PC-9 (cell line): Measurements from ENCODE around the gene ELOA2.
"Not testable (repeated sequence)": the region's sequence is repeated elsewhere in the genome, so short reads cannot be mapped to it uniquely, and the experiment has no call there.

Experiments
- EZH2 ChIP-seq: fragments of 200-600 bp; sonication (generic); IDR thresholded peaks from 2 replicates; pipeline ENCODE4 v1.8.0; 2017; ENCODE audit warnings: antibody characterized with exemption, low read depth
- TF ChIP-seq, protein P1 (sequence below): fragments of 200-600 bp; sonication (generic); conservative IDR thresholded peaks from 2 replicates; pipeline ENCODE4 v1.6.1; 2017; ENCODE audit warnings: mixed run types, antibody characterized with exemption, mild to moderate bottlenecking, moderate library complexity

DNA sequence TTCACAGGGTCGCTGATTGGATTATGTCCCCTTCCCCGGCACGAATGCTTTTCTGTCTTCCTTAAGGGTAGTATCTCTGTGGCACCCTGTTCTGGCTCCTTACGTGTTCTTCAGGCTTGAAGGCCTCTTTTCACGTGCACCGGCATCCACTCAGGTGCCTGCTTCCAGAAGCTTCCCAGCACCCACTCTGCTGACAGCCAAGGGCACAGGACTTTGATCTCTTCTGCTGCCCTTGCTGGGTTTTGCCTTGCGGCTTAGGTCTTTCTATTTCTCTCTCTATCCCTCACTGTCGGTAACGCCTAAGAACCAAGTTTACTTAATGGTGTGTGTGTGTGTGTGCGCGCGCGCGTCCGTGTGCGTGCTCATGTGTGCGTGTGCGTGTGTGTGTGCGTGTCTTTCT is 14.7 kb downstream of the ELOA2 start:
- TF ChIP-seq, protein P1, sequence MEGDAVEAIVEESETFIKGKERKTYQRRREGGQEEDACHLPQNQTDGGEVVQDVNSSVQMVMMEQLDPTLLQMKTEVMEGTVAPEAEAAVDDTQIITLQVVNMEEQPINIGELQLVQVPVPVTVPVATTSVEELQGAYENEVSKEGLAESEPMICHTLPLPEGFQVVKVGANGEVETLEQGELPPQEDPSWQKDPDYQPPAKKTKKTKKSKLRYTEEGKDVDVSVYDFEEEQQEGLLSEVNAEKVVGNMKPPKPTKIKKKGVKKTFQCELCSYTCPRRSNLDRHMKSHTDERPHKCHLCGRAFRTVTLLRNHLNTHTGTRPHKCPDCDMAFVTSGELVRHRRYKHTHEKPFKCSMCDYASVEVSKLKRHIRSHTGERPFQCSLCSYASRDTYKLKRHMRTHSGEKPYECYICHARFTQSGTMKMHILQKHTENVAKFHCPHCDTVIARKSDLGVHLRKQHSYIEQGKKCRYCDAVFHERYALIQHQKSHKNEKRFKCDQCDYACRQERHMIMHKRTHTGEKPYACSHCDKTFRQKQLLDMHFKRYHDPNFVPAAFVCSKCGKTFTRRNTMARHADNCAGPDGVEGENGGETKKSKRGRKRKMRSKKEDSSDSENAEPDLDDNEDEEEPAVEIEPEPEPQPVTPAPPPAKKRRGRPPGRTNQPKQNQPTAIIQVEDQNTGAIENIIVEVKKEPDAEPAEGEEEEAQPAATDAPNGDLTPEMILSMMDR: not testable (repeated sequence)
- TF ChIP-seq EZH2: not testable (repeated sequence)
